Activated naive CD4-positive, alpha-beta T cell treated with anti-CD3 and anti-CD28 coated beads, Interleukin-2, amount 10 ng/mL, durations not matched to agents 7 days and 5 days (primary cell): ENCODE measurements around the gene ARHGEF39.

Experiments
- CTCF ChIA-PET: fragments of 350-600 bp; sonication (Branson Sonifier 250); formaldehyde crosslinking; loops from one replicate; lab custom pipeline; 2021; ENCODE audit warnings: antibody characterized with exemption; lab: Charles Lee
- DNase-seq: peaks from one replicate; pipeline ENCODE4 v3.0.0-alpha.2; 2020
- H3K27ac Mint-ChIP-seq: one replicate; pipeline ENCODE4 v1.8.0; 2021; ENCODE audit warnings: mild to moderate bottlenecking, moderate library complexity, mixed read lengths
- H3K27me3 Mint-ChIP-seq: one replicate; pipeline ENCODE4 v1.8.0; 2021; ENCODE audit warnings: mild to moderate bottlenecking, mixed read lengths
- H3K36me3 Mint-ChIP-seq: one replicate; pipeline ENCODE4 v1.8.0; 2021; ENCODE audit warnings: mixed read lengths
- H3K4me1 Mint-ChIP-seq: one replicate; pipeline ENCODE4 v1.8.0; 2021; ENCODE audit warnings: mixed read lengths
- H3K4me3 Mint-ChIP-seq: one replicate; pipeline ENCODE4 v1.8.0; 2021; ENCODE audit warnings: mild to moderate bottlenecking, moderate library complexity, mixed read lengths
- H3K9me3 Mint-ChIP-seq: one replicate; pipeline ENCODE4 v1.8.0; 2021; ENCODE audit warnings: mixed read lengths

The ARHGEF39 gene

GRCh38 chr9:35664531-35665470 is at the start of gene ARHGEF39:
TSS of gene ARHGEF39 (minus strand) at chr9:35665195. CDS start at chr9:35665169, 26 bp downstream.
- CTCF ChIA-PET = interaction anchor here (0.6 to 13.6 kb wide), 15 partner anchors 11 to 218 kb away, joined by 3 to 96 read pairs (median 4); partner anchors contain the start of gene TLN1
- Mint-ChIP-seq H3K4me1 (peaks cover 65% of the 10 kb centered on the region), H3K4me3 (peak within 1 kb of the TSS; percentile 87), H3K36me3 (peaks cover 27% of the 10 kb centered on the region), H3K27me3 (no peaks in the 10 kb centered on the region), H3K27ac (peak within 1 kb of the TSS; percentile 84), H3K9me3 (peaks cover 2% of the 10 kb centered on the region)
- DNase-seq = peak; percentile 85

- no peaks in the 10 kb centered on the region for H3K9me3 Mint-ChIP-seq
- no peaks in the 10 kb centered on the region for H3K27me3 Mint-ChIP-seq
- peak overlapping the region; percentile 2 for H3K27ac Mint-ChIP-seq
- DNase-seq = no peak
- H3K4me1 Mint-ChIP-seq = no peaks in the 10 kb centered on the region
- no peak overlapping the region for H3K4me3 Mint-ChIP-seq
- peaks cover 79% of the 10 kb centered on the region for H3K36me3 Mint-ChIP-seq
- CTCF ChIA-PET = interaction anchor here (6.7 kb wide), 1 partner anchor 18 kb away, joined by 31 read pairs; no protein-coding TSS in a partner anchor
Observed at GRCh38 chr9:35714123-35714522, 49.1 kb upstream of the ARHGEF39 start.

GRCh38 chr9:35713578-35713977 is 48.6 kb upstream of the ARHGEF39 start:
- CTCF ChIA-PET = interaction anchor here (1.0 to 6.7 kb wide), 2 partner anchors 17 to 98 kb away, joined by 3 to 31 read pairs; no protein-coding TSS in a partner anchor
- H3K4me1 Mint-ChIP-seq = no peaks in the 10 kb centered on the region
- no peaks in the 10 kb centered on the region for H3K27me3 Mint-ChIP-seq
- no peak for DNase-seq
- H3K4me3 Mint-ChIP-seq = no peak overlapping the region
- H3K36me3 Mint-ChIP-seq = peaks cover 82% of the 10 kb centered on the region
- H3K9me3 Mint-ChIP-seq = no peaks in the 10 kb centered on the region
- no peak overlapping the region for H3K27ac Mint-ChIP-seq

- Mint-ChIP-seq H3K27me3 (no peaks in the 10 kb centered on the region), H3K4me1 (no peaks in the 10 kb centered on the region), H3K27ac (no peak overlapping the region), H3K9me3 (no peaks in the 10 kb centered on the region), H3K4me3 (no peak overlapping the region), H3K36me3 (peaks cover 81% of the 10 kb centered on the region)
- CTCF ChIA-PET = interaction anchor here (1.0 to 6.7 kb wide), 2 partner anchors 16 to 97 kb away, joined by 3 to 31 read pairs; no protein-coding TSS in a partner anchor
- DNase-seq = no peak
Observed at GRCh38 chr9:35712762-35713400, 47.9 kb upstream of the ARHGEF39 start.

- H3K27me3 Mint-ChIP-seq = no peaks in the 10 kb centered on the region
- H3K27ac Mint-ChIP-seq = peak overlapping the region; percentile 28
- no peak for DNase-seq
- no peaks in the 10 kb centered on the region for H3K4me1 Mint-ChIP-seq
- CTCF ChIA-PET = interaction anchor here (0.6 to 6.7 kb wide), 4 partner anchors 15 to 108 kb away, joined by 3 to 31 read pairs (median 3); no protein-coding TSS in a partner anchor
- no peaks in the 10 kb centered on the region for H3K9me3 Mint-ChIP-seq
- H3K36me3 Mint-ChIP-seq = peaks cover 83% of the 10 kb centered on the region
- H3K4me3 Mint-ChIP-seq = no peak overlapping the region
Observed at GRCh38 chr9:35711501-35712428, 46.8 kb upstream of the ARHGEF39 start.

GRCh38 chr9:35710818-35711500 is 46.0 kb upstream of the ARHGEF39 start:
- Mint-ChIP-seq H3K36me3 (peaks cover 81% of the 10 kb centered on the region), H3K27me3 (no peaks in the 10 kb centered on the region), H3K4me1 (no peaks in the 10 kb centered on the region), H3K9me3 (no peaks in the 10 kb centered on the region), H3K27ac (peak overlapping the region; percentile 16), H3K4me3 (no peak overlapping the region)
- CTCF ChIA-PET = interaction anchor here (1.0 to 6.7 kb wide), 2 partner anchors 14 to 107 kb away, joined by 3 to 31 read pairs; no protein-coding TSS in a partner anchor
- no peak for DNase-seq

GRCh38 chr9:35708146-35708545 is 43.2 kb upstream of the ARHGEF39 start:
- Mint-ChIP-seq H3K36me3 (peaks cover 79% of the 10 kb centered on the region), H3K4me3 (no peak overlapping the region)

GRCh38 chr9:35706951-35707350 is 42.0 kb upstream of the ARHGEF39 start:
- CTCF ChIA-PET = interaction anchor here (1.0 to 4.8 kb wide), 4 partner anchors 11 to 96 kb away, joined by 3 to 41 read pairs (median 6); partner anchors contain the start of genes CCDC107 and RMRP
- Mint-ChIP-seq H3K27me3 (no peaks in the 10 kb centered on the region), H3K4me3 (no peak overlapping the region), H3K36me3 (peaks cover 76% of the 10 kb centered on the region), H3K27ac (no peak overlapping the region), H3K4me1 (no peaks in the 10 kb centered on the region), H3K9me3 (no peaks in the 10 kb centered on the region)
- no peak for DNase-seq

More at GRCh38 chr9:35708146-35708545, 43.2 kb upstream of the ARHGEF39 start:
- CTCF ChIA-PET = interaction anchor here (1.4 to 4.8 kb wide), 3 partner anchors 12 to 97 kb away, joined by 5 to 41 read pairs (median 6); partner anchors contain the start of genes CCDC107 and RMRP
- DNase-seq = no peak
- no peaks in the 10 kb centered on the region for H3K9me3 Mint-ChIP-seq
- H3K4me1 Mint-ChIP-seq = no peaks in the 10 kb centered on the region
- no peaks in the 10 kb centered on the region for H3K27me3 Mint-ChIP-seq
- no peak overlapping the region for H3K27ac Mint-ChIP-seq

- Mint-ChIP-seq H3K9me3 (no peaks in the 10 kb centered on the region), H3K36me3 (peaks cover 66% of the 10 kb centered on the region), H3K27me3 (no peaks in the 10 kb centered on the region), H3K27ac (no peak overlapping the region), H3K4me3 (no peak overlapping the region), H3K4me1 (no peaks in the 10 kb centered on the region)
- CTCF ChIA-PET = interaction anchor here (0.5 to 4.8 kb wide), 4 partner anchors 10 to 95 kb away, joined by 3 to 41 read pairs (median 4); partner anchors contain the start of genes CCDC107 and RMRP
- no peak for DNase-seq
Observed at GRCh38 chr9:35705836-35706430, 40.9 kb upstream of the ARHGEF39 start.

GRCh38 chr9:35705372-35705771 is 40.4 kb upstream of the ARHGEF39 start:
- H3K36me3 Mint-ChIP-seq = peaks cover 61% of the 10 kb centered on the region
- no peaks in the 10 kb centered on the region for H3K9me3 Mint-ChIP-seq
- no peak for DNase-seq
- no peaks in the 10 kb centered on the region for H3K4me1 Mint-ChIP-seq
- H3K4me3 Mint-ChIP-seq = no peak overlapping the region
- CTCF ChIA-PET = interaction anchor here (0.5 to 4.8 kb wide), 2 partner anchors 10 to 89 kb away, joined by 3 to 41 read pairs; no protein-coding TSS in a partner anchor
- no peaks in the 10 kb centered on the region for H3K27me3 Mint-ChIP-seq
- H3K27ac Mint-ChIP-seq = no peak overlapping the region

- DNase-seq = no peak
- Mint-ChIP-seq H3K4me3 (no peak overlapping the region), H3K9me3 (no peaks in the 10 kb centered on the region), H3K36me3 (peaks cover 54% of the 10 kb centered on the region), H3K4me1 (no peaks in the 10 kb centered on the region), H3K27ac (no peak overlapping the region), H3K27me3 (no peaks in the 10 kb centered on the region)
- CTCF ChIA-PET = interaction anchor here (1.0 kb wide), 1 partner anchor 44 kb away, joined by 3 read pairs; no protein-coding TSS in a partner anchor
Observed at GRCh38 chr9:35703906-35704672, 39.1 kb upstream of the ARHGEF39 start.
